Keratinocyte (primary cell): Measurements from ENCODE around the gene MYO15B.

Source experiments
- EZH2 ChIP-seq: IDR thresholded peaks from one replicate; pipeline ENCODE4 v1.6.1; 2012; ENCODE audit warnings: inconsistent platforms, mild to moderate bottlenecking, low read length, moderate library complexity
- TF ChIP-seq, protein P1 (sequence below), 3 experiments: IDR thresholded peaks in 1 of 3; conservative IDR thresholded peaks in 1 of 3; optimal IDR thresholded peaks in 1 of 3; 2 replicates in 2 of 3; 3 replicates in 1 of 3; pipeline versions ENCODE3 to v1.5.1; 2011; ENCODE audit warnings: low read length in 3 of 3, mild to moderate bottlenecking in 3 of 3, moderate library complexity in 2 of 3, control low read depth in 1 of 3, inconsistent platforms in 1 of 3; ENCODE audit not compliant: insufficient read depth in 2 of 3; ENCODE audit errors: extremely low read depth in 1 of 3

DNA sequence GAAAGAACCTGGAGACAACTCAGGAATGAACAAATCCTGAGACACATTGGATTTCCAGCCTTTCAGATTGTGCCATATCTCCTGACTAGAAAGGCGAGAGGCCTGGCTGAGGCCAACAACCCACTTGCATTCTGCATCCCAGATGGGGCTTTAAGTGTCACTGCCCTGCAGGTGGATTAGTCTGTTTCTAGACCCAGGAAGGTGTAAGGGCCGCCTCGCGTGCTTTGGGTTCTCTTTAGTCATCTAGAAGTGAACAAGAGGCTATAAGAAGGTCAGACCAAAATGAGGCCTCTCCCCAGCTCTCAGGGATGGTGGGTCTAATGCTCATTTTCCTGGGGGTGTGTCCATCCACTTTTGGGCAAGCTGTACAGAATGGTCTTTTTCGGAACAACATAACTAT, 84.4 kb downstream of the MYO15B start:
- TF ChIP-seq, protein P1, sequence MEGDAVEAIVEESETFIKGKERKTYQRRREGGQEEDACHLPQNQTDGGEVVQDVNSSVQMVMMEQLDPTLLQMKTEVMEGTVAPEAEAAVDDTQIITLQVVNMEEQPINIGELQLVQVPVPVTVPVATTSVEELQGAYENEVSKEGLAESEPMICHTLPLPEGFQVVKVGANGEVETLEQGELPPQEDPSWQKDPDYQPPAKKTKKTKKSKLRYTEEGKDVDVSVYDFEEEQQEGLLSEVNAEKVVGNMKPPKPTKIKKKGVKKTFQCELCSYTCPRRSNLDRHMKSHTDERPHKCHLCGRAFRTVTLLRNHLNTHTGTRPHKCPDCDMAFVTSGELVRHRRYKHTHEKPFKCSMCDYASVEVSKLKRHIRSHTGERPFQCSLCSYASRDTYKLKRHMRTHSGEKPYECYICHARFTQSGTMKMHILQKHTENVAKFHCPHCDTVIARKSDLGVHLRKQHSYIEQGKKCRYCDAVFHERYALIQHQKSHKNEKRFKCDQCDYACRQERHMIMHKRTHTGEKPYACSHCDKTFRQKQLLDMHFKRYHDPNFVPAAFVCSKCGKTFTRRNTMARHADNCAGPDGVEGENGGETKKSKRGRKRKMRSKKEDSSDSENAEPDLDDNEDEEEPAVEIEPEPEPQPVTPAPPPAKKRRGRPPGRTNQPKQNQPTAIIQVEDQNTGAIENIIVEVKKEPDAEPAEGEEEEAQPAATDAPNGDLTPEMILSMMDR (optimal IDR thresholded peaks at IDR 0.05 in 1 of 3, IDR thresholded peaks at IDR 0.05 in 1 of 3, conservative IDR thresholded peaks at IDR 0.05 in 1 of 3; ENCODE audit: extremely low read depth in 1 of 3, insufficient read depth in 2 of 3, low read length in 3 of 3), result no peak
- TF ChIP-seq EZH2, result no peak
